GM10266 (cell line): Measurements from ENCODE around the gene ZNF248.
"Not testable (repeated sequence)": the region's sequence is repeated elsewhere in the genome, so short reads cannot be mapped to it uniquely, and the experiment has no call there.

Experiments used
- DNase-seq: peaks from one replicate; pipeline ENCODE4 v3.0.0; 2012; ENCODE audit errors: extremely low spot score
- TF ChIP-seq, protein P1 (sequence below): IDR thresholded peaks from 2 replicates; pipeline ENCODE4 v1.5.1; 2012; ENCODE audit warnings: mild to moderate bottlenecking, low read depth; ENCODE audit not compliant: control insufficient read depth, insufficient read depth; ENCODE audit errors: missing control alignments

The ZNF248 gene

DNA sequence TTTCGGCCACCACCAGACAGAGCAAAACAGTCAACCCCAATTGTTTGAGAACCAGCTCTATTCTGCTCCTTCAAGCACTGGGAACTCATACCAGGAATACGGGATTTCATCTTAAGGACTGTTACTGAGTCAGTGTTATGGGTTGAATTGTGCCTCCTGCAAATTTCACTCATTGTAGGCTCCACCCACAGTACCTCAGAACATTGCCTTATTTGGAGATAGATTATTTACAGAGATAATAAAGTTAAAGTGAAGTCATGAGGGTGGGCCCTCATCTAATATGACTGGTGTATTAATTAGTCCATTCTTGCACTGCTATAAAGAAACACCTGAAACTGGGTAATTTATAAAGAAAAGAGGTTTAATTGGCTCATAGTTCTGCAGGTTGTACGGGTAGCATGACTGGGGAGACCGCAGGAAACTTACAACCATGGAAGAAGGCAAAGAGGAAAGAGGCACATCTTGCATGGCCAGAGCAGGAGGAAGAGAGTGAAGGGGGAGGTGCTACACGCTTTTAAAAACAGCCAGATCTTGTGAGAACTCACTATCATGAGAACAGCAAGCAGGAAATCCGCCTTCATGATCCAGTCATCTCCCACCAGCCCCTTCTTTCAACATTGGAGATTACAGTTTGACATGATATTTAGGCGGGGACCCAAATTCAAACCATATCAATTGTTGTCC, 14.3 kb upstream of the ZNF248 start:
- DNase-seq, result no peak
- TF ChIP-seq, protein P1, sequence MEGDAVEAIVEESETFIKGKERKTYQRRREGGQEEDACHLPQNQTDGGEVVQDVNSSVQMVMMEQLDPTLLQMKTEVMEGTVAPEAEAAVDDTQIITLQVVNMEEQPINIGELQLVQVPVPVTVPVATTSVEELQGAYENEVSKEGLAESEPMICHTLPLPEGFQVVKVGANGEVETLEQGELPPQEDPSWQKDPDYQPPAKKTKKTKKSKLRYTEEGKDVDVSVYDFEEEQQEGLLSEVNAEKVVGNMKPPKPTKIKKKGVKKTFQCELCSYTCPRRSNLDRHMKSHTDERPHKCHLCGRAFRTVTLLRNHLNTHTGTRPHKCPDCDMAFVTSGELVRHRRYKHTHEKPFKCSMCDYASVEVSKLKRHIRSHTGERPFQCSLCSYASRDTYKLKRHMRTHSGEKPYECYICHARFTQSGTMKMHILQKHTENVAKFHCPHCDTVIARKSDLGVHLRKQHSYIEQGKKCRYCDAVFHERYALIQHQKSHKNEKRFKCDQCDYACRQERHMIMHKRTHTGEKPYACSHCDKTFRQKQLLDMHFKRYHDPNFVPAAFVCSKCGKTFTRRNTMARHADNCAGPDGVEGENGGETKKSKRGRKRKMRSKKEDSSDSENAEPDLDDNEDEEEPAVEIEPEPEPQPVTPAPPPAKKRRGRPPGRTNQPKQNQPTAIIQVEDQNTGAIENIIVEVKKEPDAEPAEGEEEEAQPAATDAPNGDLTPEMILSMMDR, result no peak

GRCh38 chr10:37871143-37871542, 13.7 kb upstream of the ZNF248 start:
- TF ChIP-seq, protein P1, result no peak
- DNase-seq, result no peak

DNA sequence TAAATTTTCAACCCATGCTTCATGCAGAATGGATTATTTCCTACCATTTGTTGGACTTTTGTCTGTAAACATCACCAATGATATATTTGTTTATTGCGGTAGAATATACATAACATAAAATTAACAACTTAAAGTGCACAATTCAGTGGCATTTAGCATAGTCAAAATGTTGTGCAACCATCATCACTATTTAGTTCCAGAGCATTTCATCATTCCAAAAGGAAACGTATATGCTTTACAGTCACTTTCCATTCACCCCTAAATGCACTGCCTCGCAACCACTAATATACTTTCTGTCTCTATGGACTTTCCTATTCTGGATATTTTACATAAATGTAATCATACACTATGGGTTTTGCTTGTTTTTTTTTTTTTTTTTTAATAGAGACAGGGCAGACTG, 11.4 kb upstream of the ZNF248 start:
- TF ChIP-seq, protein P1, result no peak
- DNase-seq, result no peak

DNA sequence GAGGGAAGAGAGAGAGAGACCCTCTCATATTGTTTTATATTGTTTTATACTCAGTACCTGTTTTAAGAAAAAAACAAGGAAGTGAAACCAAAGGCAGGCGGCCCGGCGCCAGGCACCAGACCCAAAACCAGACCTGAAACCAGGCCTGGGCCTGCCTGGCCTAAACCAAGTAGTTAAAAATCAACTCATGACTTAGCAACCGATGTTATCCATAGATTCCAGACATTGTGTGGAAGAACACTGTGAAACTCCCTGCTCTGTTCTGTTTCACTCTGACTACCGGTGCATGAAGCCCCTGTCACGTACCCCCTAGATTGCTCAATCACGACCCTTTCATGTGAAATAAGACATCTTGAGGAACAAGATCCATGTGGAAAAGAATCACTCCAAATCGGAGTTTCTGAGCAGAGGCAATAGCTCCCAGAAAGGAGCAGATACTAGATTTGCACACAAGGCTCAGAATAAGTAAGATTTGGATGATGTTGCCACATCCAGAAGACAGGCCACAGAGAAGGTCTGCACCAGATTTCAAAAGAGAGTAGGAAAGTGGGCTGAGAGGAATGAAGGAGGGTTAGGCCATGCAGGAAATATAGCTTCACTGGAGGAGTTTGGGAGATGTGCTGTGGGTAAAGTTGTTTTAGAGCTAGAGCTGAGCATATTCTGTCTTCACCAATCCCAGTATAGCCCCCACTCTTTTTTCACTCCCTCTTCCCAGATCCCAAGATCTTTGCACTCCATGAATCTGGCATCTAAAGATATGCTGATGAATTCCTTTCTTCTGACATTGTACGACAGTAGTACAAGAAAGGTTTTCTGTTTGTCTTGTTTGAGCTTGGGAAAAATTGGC, 8.8 kb upstream of the ZNF248 start:
- DNase-seq, result no peak

GRCh38 chr10:37865264-37865663, 7.9 kb upstream of the ZNF248 start:
- TF ChIP-seq, protein P1, result no peak
- DNase-seq, result no peak

More for the DNA sequence above, 8.8 kb upstream of the ZNF248 start:
- TF ChIP-seq, protein P1, result no peak

GRCh38 chr10:37860494-37861190, 3.2 kb upstream of the ZNF248 start:
- no peak for DNase-seq
- TF ChIP-seq, protein P1, result no peak

DNA sequence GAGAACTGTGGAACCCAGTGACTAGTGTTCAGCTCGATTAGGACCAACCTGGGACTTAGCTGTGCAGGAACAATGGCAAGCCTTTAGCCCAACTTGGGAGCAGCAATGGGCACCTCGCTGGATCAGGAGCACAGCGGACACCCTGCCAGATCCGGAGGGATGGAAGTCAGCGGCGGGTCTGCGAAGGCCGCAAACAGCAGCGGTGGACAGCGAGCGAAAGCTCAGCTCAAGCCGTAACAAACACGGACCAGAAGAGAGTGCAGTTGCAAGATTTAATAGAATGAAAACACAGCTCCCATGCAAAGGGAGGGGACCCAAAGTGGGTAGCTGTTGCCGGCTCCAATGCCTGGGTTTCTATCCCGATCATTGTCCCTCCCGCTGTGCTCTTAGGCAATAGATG, 1.9 kb upstream of the ZNF248 start:
- not testable (repeated sequence) for DNase-seq
